Middle frontal gyrus (tissue), 1 donor: ENCODE results near the gene SYTL1.

Experiments
- DNase-seq: peaks from one replicate; pipeline ENCODE4 v3.0.0-alpha.2; 2015; ENCODE audit warnings: low spot score; ENCODE audit errors: extremely low spot score

The SYTL1 gene

GRCh38 chr1:27363766-27364695 is 22.2 kb downstream of the SYTL1 start:
- no peak for DNase-seq

GRCh38 chr1:27364696-27365371 is 23.0 kb downstream of the SYTL1 start:
- DNase-seq, result no peak

GRCh38 chr1:27365372-27366112 is 23.7 kb downstream of the SYTL1 start:
- DNase-seq, result peak; percentile 46

- DNase-seq, result no peak
Observed at GRCh38 chr1:27366113-27366410, 24.2 kb downstream of the SYTL1 start.

- DNase-seq, result no peak
Observed at GRCh38 chr1:27366411-27367159, 24.8 kb downstream of the SYTL1 start, which contains the start of gene MAP3K6. Gene MAP3K6, minus strand, starts transcription at chr1:27366961. Its CDS starts 364 bp downstream, at chr1:27366597.

GRCh38 chr1:27367160-27367650 is 25.4 kb downstream of the SYTL1 start:
- no peak for DNase-seq

- DNase-seq, result no peak
Observed at GRCh38 chr1:27368869-27369582, 27.2 kb downstream of the SYTL1 start.

GRCh38 chr1:27372022-27372807 is 30.4 kb downstream of the SYTL1 start:
- no peak for DNase-seq

- no peak for DNase-seq
Observed at GRCh38 chr1:27372808-27373690, 31.2 kb downstream of the SYTL1 start.

GRCh38 chr1:27374362-27375086 is 32.7 kb downstream of the SYTL1 start, which contains the start of gene FCN3:
Gene FCN3, minus strand, starts transcription at chr1:27374824. Its CDS starts 6 bp downstream, at chr1:27374818.
- DNase-seq, result no peak

GRCh38 chr1:27377760-27378495 is 36.1 kb downstream of the SYTL1 start:
- no peak for DNase-seq

- DNase-seq, result no peak
Observed at GRCh38 chr1:27379564-27380122, 37.8 kb downstream of the SYTL1 start.

- no peak for DNase-seq
Observed at GRCh38 chr1:27380224-27380623, 38.4 kb downstream of the SYTL1 start.

- DNase-seq, result no peak
Observed at GRCh38 chr1:27380766-27381733, 39.2 kb downstream of the SYTL1 start.

- no peak for DNase-seq
Observed at GRCh38 chr1:27381969-27382762, 40.3 kb downstream of the SYTL1 start.
